K562 (cell line): Measurements from ENCODE around the gene CCNL2. TPM values are rescaled to one million over a fixed set of nuclear protein-coding genes. Genes with fewer than 3 reads are reported as not detected.

Experiments
- microRNA-seq: library from miRNA; unstranded; fragments of <30 nt; microRNA quantifications from one replicate; pipeline ENCODE4, GENCODE V29; 2018; ENCODE audit warnings: borderline microRNAs expressed
- polyA plus RNA-seq, 8 experiments: library from polyadenylated mRNA; depleted of rRNA in 4 of 8; stranded (reverse) in 5 of 8; unstranded in 3 of 8; fragments of >200 nt; fragmentation: Nextera tagmentation in 2 of 8; fragmentation: Illumina TruSeq in 1 of 8; extraction: Ambion mirVana in 2 of 8; extraction: Trizol in 1 of 8; gene quantifications; 2 replicates each; pipeline versions ENCODE4 v1.2.1 to v1.2.3, GENCODE V29; 2011 to 2014; ENCODE audit warnings: inconsistent platforms in 1 of 8, missing spikeins in 1 of 8
- total RNA-seq, 7 experiments: library from RNA; depleted of rRNA in 6 of 7; stranded (reverse); fragments of >200 nt in 6 of 7; fragmentation: Illumina TruSeq in 2 of 7; extraction: Trizol in 2 of 7; gene quantifications; 2 replicates each; pipeline versions ENCODE4 v1.2.1 to v1.2.3, GENCODE V29; 2011 to 2021; ENCODE audit warnings: low replicate concordance in 1 of 7

Gene CCNL2
- total and polyA plus RNA-seq, 9 of the 15 experiments (the other 6 are each of a cell fraction or from before 2014, with no cell fraction given): 2.8 to 287 (median 94.5) TPM

Small RNA genes within 50 kb of the gene (microRNA-seq; reads per million reads assigned to microRNA genes)
- gene MIR6808: 0.27 reads per million

Other genes with a start within 250 kb of the CCNL2 start
Only the 7 nearest of the 27 such genes appear.
- gene DVL1, start 49.9 kb downstream of the CCNL2 start, total RNA-seq (2014; rRNA removed): 135 and 143 TPM in 2 replicates
- gene DVL1, start 49.9 kb downstream of the CCNL2 start, total RNA-seq (2014; rRNA removed; fragmentation: Illumina TruSeq; extraction: Trizol): 3.5 and 6.3 TPM in 2 replicates
- 50.9 and 51.7 TPM in 2 replicates for gene DVL1, start 49.9 kb downstream of the CCNL2 start, total RNA-seq (2015; rRNA removed; fragmentation: Illumina TruSeq; extraction: Trizol)
- 106 and 118 TPM in 2 replicates for gene DVL1, start 49.9 kb downstream of the CCNL2 start, total RNA-seq (2021)
- 24.3 and 42.1 TPM in 2 replicates for gene DVL1, start 49.9 kb downstream of the CCNL2 start, polyA plus RNA-seq (2011; rRNA removed)
- 13.9 and 43.4 TPM in 2 replicates for gene DVL1, start 49.9 kb downstream of the CCNL2 start, polyA plus RNA-seq (2014; fragmentation: Illumina TruSeq; extraction: Trizol)
- under 1 TPM; 0.62 to 0.63 TPM for gene DVL1, start 49.9 kb downstream of the CCNL2 start, polyA plus RNA-seq (2014; fragmentation: Nextera tagmentation; extraction: Ambion mirVana)
- 119 and 136 TPM in 2 replicates for gene DVL1, start 49.9 kb downstream of the CCNL2 start, polyA plus RNA-seq (2014; rRNA removed)
- 7.3 and 12.4 TPM in 2 replicates for gene MXRA8, start 40.8 kb downstream of the CCNL2 start, total RNA-seq (2014; rRNA removed)
- 2.1 and 2.7 TPM in 2 replicates for gene MXRA8, start 40.8 kb downstream of the CCNL2 start, total RNA-seq (2014; rRNA removed; fragmentation: Illumina TruSeq; extraction: Trizol)
- 4.8 and 5.5 TPM in 2 replicates for gene MXRA8, start 40.8 kb downstream of the CCNL2 start, total RNA-seq (2015; rRNA removed; fragmentation: Illumina TruSeq; extraction: Trizol)
- gene MXRA8, start 40.8 kb downstream of the CCNL2 start, total RNA-seq (2021): 9.1 and 10.8 TPM in 2 replicates
- 2.9 and 9.0 TPM in 2 replicates for gene MXRA8, start 40.8 kb downstream of the CCNL2 start, polyA plus RNA-seq (2011; rRNA removed)
- gene MXRA8, start 40.8 kb downstream of the CCNL2 start, polyA plus RNA-seq (2014; fragmentation: Illumina TruSeq; extraction: Trizol): 6.3 and 9.2 TPM in 2 replicates
- gene MXRA8, start 40.8 kb downstream of the CCNL2 start, polyA plus RNA-seq (2014; fragmentation: Nextera tagmentation; extraction: Ambion mirVana): under 1 TPM; 0.66 to 0.83 TPM
- 11.3 and 13.1 TPM in 2 replicates for gene MXRA8, start 40.8 kb downstream of the CCNL2 start, polyA plus RNA-seq (2014; rRNA removed)
- gene AURKAIP1, start 24.1 kb downstream of the CCNL2 start, total RNA-seq (2014; rRNA removed): 478 and 554 TPM in 2 replicates
- gene AURKAIP1, start 24.1 kb downstream of the CCNL2 start, total RNA-seq (2014; rRNA removed; fragmentation: Illumina TruSeq; extraction: Trizol): 19.4 and 34.6 TPM in 2 replicates
- gene AURKAIP1, start 24.1 kb downstream of the CCNL2 start, total RNA-seq (2015; rRNA removed; fragmentation: Illumina TruSeq; extraction: Trizol): 113 and 115 TPM in 2 replicates
- gene AURKAIP1, start 24.1 kb downstream of the CCNL2 start, total RNA-seq (2021): 346 and 388 TPM in 2 replicates
- 92.0 and 96.0 TPM in 2 replicates for gene AURKAIP1, start 24.1 kb downstream of the CCNL2 start, polyA plus RNA-seq (2011; rRNA removed)
- gene AURKAIP1, start 24.1 kb downstream of the CCNL2 start, polyA plus RNA-seq (2014; fragmentation: Illumina TruSeq; extraction: Trizol): 66.4 and 151 TPM in 2 replicates
- 10 to 100 TPM in 1 of 2 experiments, 1 to 10 TPM in 1; 7.8 to 32.9 TPM for gene AURKAIP1, start 24.1 kb downstream of the CCNL2 start, polyA plus RNA-seq (2014; fragmentation: Nextera tagmentation; extraction: Ambion mirVana)
- 385 and 391 TPM in 2 replicates for gene AURKAIP1, start 24.1 kb downstream of the CCNL2 start, polyA plus RNA-seq (2014; rRNA removed)
- gene MRPL20, start 8.0 kb upstream of the CCNL2 start, total RNA-seq (2014; rRNA removed): 352 and 355 TPM in 2 replicates
- 208 and 222 TPM in 2 replicates for gene MRPL20, start 8.0 kb upstream of the CCNL2 start, total RNA-seq (2014; rRNA removed; fragmentation: Illumina TruSeq; extraction: Trizol)
- 205 and 216 TPM in 2 replicates for gene MRPL20, start 8.0 kb upstream of the CCNL2 start, total RNA-seq (2015; rRNA removed; fragmentation: Illumina TruSeq; extraction: Trizol)
- gene MRPL20, start 8.0 kb upstream of the CCNL2 start, total RNA-seq (2021): 224 and 229 TPM in 2 replicates
- 144 and 187 TPM in 2 replicates for gene MRPL20, start 8.0 kb upstream of the CCNL2 start, polyA plus RNA-seq (2011; rRNA removed)
- gene MRPL20, start 8.0 kb upstream of the CCNL2 start, polyA plus RNA-seq (2014; fragmentation: Illumina TruSeq; extraction: Trizol): 180 and 264 TPM in 2 replicates
- gene MRPL20, start 8.0 kb upstream of the CCNL2 start, polyA plus RNA-seq (2014; fragmentation: Nextera tagmentation; extraction: Ambion mirVana): 100 to 1,000 TPM; 570 to 671 TPM
- 420 and 491 TPM in 2 replicates for gene MRPL20, start 8.0 kb upstream of the CCNL2 start, polyA plus RNA-seq (2014; rRNA removed)
- gene ANKRD65, start 21.9 kb upstream of the CCNL2 start, total RNA-seq (2014; rRNA removed): not detected in 2 replicates
- gene ANKRD65, start 21.9 kb upstream of the CCNL2 start, total RNA-seq (2014; rRNA removed; fragmentation: Illumina TruSeq; extraction: Trizol): not detected in 2 replicates
- gene ANKRD65, start 21.9 kb upstream of the CCNL2 start, total RNA-seq (2015; rRNA removed; fragmentation: Illumina TruSeq; extraction: Trizol): not detected in 2 replicates
- not detected in 2 replicates for gene ANKRD65, start 21.9 kb upstream of the CCNL2 start, total RNA-seq (2021)
- not detected in 2 replicates for gene ANKRD65, start 21.9 kb upstream of the CCNL2 start, polyA plus RNA-seq (2011; rRNA removed)
- not detected in 2 replicates for gene ANKRD65, start 21.9 kb upstream of the CCNL2 start, polyA plus RNA-seq (2014; fragmentation: Illumina TruSeq; extraction: Trizol)
- gene ANKRD65, start 21.9 kb upstream of the CCNL2 start, polyA plus RNA-seq (2014; fragmentation: Nextera tagmentation; extraction: Ambion mirVana): not detected
- gene ANKRD65, start 21.9 kb upstream of the CCNL2 start, polyA plus RNA-seq (2014; rRNA removed): not detected in 2 replicates
- gene VWA1, start 36.4 kb upstream of the CCNL2 start, total RNA-seq (2014; rRNA removed): 4.0 and 4.6 TPM in 2 replicates
- 0.03 and 0.04 TPM in 2 replicates for gene VWA1, start 36.4 kb upstream of the CCNL2 start, total RNA-seq (2014; rRNA removed; fragmentation: Illumina TruSeq; extraction: Trizol)
- 0.98 and 1.2 TPM in 2 replicates for gene VWA1, start 36.4 kb upstream of the CCNL2 start, total RNA-seq (2015; rRNA removed; fragmentation: Illumina TruSeq; extraction: Trizol)
- gene VWA1, start 36.4 kb upstream of the CCNL2 start, total RNA-seq (2021): 6.4 and 7.1 TPM in 2 replicates
- 0.85 and 1.6 TPM in 2 replicates for gene VWA1, start 36.4 kb upstream of the CCNL2 start, polyA plus RNA-seq (2011; rRNA removed)
- 0.16 and 0.84 TPM in 2 replicates for gene VWA1, start 36.4 kb upstream of the CCNL2 start, polyA plus RNA-seq (2014; fragmentation: Illumina TruSeq; extraction: Trizol)
- under 1 TPM; 0.01 to 0.06 TPM for gene VWA1, start 36.4 kb upstream of the CCNL2 start, polyA plus RNA-seq (2014; fragmentation: Nextera tagmentation; extraction: Ambion mirVana)
- 2.6 and 3.0 TPM in 2 replicates for gene VWA1, start 36.4 kb upstream of the CCNL2 start, polyA plus RNA-seq (2014; rRNA removed)
- not detected in 2 replicates for gene ATAD3C, start 50.4 kb upstream of the CCNL2 start, total RNA-seq (2014; rRNA removed)
- gene ATAD3C, start 50.4 kb upstream of the CCNL2 start, total RNA-seq (2014; rRNA removed; fragmentation: Illumina TruSeq; extraction: Trizol): not detected in 2 replicates
- gene ATAD3C, start 50.4 kb upstream of the CCNL2 start, total RNA-seq (2015; rRNA removed; fragmentation: Illumina TruSeq; extraction: Trizol): not detected in 2 replicates
- gene ATAD3C, start 50.4 kb upstream of the CCNL2 start, total RNA-seq (2021): 0.18 and 0.60 TPM in 2 replicates
- 0.03 and 0.04 TPM in 2 replicates for gene ATAD3C, start 50.4 kb upstream of the CCNL2 start, polyA plus RNA-seq (2011; rRNA removed)
- not detected in 2 replicates for gene ATAD3C, start 50.4 kb upstream of the CCNL2 start, polyA plus RNA-seq (2014; fragmentation: Illumina TruSeq; extraction: Trizol)
- not detected for gene ATAD3C, start 50.4 kb upstream of the CCNL2 start, polyA plus RNA-seq (2014; fragmentation: Nextera tagmentation; extraction: Ambion mirVana)
- gene ATAD3C, start 50.4 kb upstream of the CCNL2 start, polyA plus RNA-seq (2014; rRNA removed): not detected in 2 replicates